GM12874 (cell line): ENCODE measurements around the gene PRKAR2B.

Experiments
- TF ChIP-seq, protein P1 (sequence below): IDR thresholded peaks from 2 replicates; pipeline ENCODE4 v1.5.1; 2011; ENCODE audit warnings: low read depth, mild to moderate bottlenecking, control low read depth, low read length, moderate library complexity; ENCODE audit not compliant: insufficient read depth

The PRKAR2B gene

DNA sequence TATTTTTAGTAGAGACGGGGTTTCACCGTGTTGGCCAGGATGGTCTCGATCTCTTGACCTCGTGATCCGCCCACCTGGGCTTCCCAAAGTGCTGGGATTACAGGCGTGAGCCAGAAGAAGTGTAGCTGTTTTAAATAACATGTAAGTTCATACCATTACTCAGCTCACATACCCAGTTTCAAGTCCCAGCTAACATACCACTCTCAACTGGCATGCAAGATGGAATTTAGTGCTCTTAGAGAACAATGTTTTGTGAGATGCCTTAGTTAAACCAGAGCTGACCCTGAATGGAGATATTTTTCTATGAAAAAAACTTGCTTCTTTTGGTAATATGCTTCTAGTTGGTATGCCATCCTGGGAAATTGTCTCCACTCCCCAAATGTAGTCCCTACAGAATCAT lies 161.6 kb downstream of the PRKAR2B start:
- TF ChIP-seq, protein P1, sequence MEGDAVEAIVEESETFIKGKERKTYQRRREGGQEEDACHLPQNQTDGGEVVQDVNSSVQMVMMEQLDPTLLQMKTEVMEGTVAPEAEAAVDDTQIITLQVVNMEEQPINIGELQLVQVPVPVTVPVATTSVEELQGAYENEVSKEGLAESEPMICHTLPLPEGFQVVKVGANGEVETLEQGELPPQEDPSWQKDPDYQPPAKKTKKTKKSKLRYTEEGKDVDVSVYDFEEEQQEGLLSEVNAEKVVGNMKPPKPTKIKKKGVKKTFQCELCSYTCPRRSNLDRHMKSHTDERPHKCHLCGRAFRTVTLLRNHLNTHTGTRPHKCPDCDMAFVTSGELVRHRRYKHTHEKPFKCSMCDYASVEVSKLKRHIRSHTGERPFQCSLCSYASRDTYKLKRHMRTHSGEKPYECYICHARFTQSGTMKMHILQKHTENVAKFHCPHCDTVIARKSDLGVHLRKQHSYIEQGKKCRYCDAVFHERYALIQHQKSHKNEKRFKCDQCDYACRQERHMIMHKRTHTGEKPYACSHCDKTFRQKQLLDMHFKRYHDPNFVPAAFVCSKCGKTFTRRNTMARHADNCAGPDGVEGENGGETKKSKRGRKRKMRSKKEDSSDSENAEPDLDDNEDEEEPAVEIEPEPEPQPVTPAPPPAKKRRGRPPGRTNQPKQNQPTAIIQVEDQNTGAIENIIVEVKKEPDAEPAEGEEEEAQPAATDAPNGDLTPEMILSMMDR, result no peak

DNA sequence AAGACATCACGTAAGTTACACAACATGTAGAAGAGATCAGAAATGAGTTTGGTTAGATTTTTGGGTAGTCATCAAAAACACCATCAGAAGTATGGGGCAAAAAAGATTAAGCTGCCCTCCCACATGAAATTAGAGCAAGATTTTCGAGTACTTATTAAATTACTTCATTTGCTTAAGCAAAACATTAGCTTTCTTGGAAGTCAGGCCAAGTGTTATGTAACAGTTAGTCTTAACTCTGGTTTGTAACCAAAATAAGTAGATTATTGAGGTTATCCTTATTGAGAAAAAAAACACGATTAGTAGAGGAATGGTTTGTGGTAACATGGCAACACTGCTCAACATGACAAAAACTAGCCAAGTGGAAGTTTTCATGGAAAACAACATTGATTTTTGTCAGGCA lies 162.2 kb downstream of the PRKAR2B start:
- TF ChIP-seq, protein P1, result no peak

DNA sequence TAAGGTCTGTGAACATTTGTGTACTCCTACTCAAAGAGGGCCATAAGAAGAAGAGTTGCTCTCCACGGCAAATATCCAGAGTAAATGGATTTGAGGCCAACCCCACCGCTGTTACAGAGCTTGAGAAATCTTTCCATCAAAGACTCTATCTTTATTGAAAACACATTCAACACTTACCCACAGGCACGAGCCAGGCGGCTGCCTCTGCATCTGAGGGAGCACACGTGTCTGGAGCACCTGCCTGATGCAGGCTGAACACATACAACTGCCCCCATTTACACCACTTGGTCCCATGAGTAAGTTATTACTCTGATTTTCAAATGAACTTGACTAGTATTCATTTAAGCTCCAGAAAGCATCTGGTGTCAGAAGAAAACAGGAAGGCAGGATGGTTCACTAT lies 163.0 kb downstream of the PRKAR2B start:
- TF ChIP-seq, protein P1, result no peak

DNA sequence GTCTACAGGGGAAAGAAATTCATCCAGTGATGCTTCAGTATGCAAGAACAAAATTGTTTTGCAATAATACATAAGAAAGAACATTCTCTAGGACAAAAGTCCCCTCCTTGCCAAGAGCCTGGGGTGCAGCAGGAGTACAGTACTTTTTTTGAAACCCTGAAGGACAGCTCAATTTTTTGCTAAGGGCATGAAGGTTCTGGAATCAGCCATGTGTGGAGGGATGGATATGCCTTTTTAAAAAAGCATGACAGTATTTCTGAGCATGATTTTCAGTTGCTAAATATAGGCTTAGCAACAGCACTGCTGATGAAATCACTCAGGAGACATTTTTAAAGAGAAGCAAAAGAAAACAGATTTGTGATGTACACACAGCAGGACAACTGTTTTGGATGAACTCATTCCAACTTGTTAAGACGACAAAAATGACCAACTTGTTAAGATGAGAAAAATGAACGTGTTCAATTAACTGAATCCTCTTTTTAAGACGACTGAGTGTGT lies 163.6 kb downstream of the PRKAR2B start:
- TF ChIP-seq, protein P1, result no peak

DNA sequence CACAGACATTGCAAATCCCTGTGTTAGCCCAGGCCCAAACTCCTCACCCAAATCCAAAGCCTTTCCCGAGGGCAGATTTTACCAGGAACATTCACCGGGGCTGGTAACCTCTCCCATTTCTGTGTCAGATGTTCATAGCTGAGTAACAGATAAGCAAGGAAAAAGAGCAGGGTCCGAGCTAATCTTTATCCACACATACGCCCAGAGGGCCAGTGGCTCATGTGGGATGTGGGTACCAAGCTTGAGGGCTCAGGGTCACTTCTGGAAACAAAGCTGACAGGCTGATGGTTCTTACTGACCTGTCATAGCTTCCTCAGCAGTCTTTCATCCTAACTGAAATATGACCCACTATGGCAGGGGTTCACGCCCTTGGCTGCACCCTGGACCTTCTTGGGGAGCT lies 164.1 kb downstream of the PRKAR2B start:
- TF ChIP-seq, protein P1, result no peak

DNA sequence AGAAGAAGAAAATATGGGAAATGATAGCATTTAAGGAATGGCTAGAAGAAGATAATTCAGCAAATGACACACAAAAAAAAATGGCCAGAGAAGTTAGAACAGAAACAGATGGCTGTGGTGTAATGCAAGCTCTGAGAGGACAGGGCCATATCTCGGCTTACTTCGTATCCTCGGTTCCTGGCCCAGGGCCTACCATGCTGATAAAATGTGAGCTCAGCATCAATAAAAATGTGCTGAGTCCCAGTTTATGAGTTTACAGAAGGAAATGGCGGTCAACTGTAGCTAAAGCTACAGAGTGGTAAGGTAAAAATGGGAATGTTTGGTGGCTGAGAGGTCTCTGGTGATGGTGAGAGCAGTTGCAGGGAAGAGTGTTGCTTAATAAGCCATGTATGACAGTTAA lies 165.1 kb downstream of the PRKAR2B start:
- TF ChIP-seq, protein P1, result no peak

DNA sequence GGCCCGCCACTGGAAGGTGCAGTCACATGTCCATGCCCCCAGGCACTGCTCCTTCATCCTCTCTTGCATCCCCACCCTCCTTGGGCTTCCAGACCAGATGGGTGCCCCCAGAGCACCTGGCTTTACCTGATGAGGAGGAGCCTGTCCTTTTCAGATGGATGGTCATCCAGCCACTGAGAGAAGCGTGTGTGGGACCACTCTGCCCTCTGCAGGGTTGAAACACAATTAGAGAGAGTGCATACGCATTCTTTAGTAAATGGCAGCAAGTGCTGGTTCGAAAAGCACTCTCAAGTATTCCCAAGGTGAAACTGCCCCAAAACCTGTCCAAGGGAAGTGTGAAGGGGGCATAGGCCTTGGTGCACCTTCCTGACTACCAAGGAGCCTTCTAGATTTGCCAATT lies 165.9 kb downstream of the PRKAR2B start:
- TF ChIP-seq, protein P1, result no peak
